ENCODE results near the gene THAP4.

- TF ChIP-seq CTCF (conservative IDR thresholded peaks at IDR 0.05) (no peak), ZFX (IDR thresholded peaks at IDR 0.05) (no peak)
Observed at GRCh38 chr2:241539616-241540374, 97.2 kb downstream of the THAP4 start.
